GM23338 (cell line): ENCODE measurements around the gene MINK1. TPM values are rescaled to one million over a fixed set of nuclear protein-coding genes. Genes with fewer than 3 reads are reported as not detected.

Experiments
- ATAC-seq: fragments of 200-7000 bp; cut with Tn5 transposase; 3 replicates; pipeline ENCODE4 v1.9.1; 2020
- DNase-seq: peaks from one replicate; pipeline ENCODE4 v3.0.0-alpha.2; 2015; ENCODE audit warnings: low spot score
- H2AFZ ChIP-seq: fragments of 200-600 bp; sonication (generic); 2 replicates; pipeline ENCODE4 v1.8.0; 2016; ENCODE audit warnings: antibody characterized with exemption, mild to moderate bottlenecking, moderate library complexity
- H3F3A ChIP-seq: fragments of 200-600 bp; sonication (generic); replicated peaks from 2 replicates; pipeline ENCODE4 v1.8.0; 2017; ENCODE audit warnings: antibody characterized with exemption, mixed run types, low read depth
- H3K27ac ChIP-seq: fragments of 200-600 bp; sonication (generic); 2 replicates; pipeline ENCODE4 v1.6.1; 2016; ENCODE audit warnings: low read depth
- H3K27me3 ChIP-seq: fragments of 200-600 bp; sonication (generic); 2 replicates; pipeline ENCODE4 v1.8.0; 2016; ENCODE audit warnings: mild to moderate bottlenecking, mixed run types, moderate library complexity; ENCODE audit not compliant: insufficient read depth
- H3K36me3 ChIP-seq: fragments of 200-600 bp; sonication (generic); 2 replicates; pipeline ENCODE4 v1.8.0; 2016; ENCODE audit warnings: mild to moderate bottlenecking; ENCODE audit not compliant: insufficient read depth
- H3K4me1 ChIP-seq: fragments of 200-600 bp; sonication (generic); 2 replicates; pipeline ENCODE4 v1.8.0; 2016; ENCODE audit warnings: mild to moderate bottlenecking, moderate library complexity; ENCODE audit not compliant: insufficient read depth
- H3K4me2 ChIP-seq: fragments of 200-600 bp; sonication (generic); 2 replicates; pipeline ENCODE4 v1.7.1; 2017; ENCODE audit warnings: mixed run types
- H3K4me3 ChIP-seq: fragments of 200-600 bp; sonication (generic); 2 replicates; pipeline ENCODE4 v1.6.1; 2016; ENCODE audit warnings: mixed run types
- H3K79me2 ChIP-seq: fragments of 200-600 bp; sonication (generic); replicated peaks from 2 replicates; pipeline ENCODE4 v1.8.0; 2017; ENCODE audit warnings: mild to moderate bottlenecking; ENCODE audit not compliant: insufficient read depth
- H3K9me2 ChIP-seq: fragments of 200-600 bp; sonication (generic); 2 replicates; pipeline ENCODE4 v1.8.0; 2017; ENCODE audit not compliant: insufficient read depth
- H4K20me1 ChIP-seq: fragments of 200-600 bp; sonication (generic); replicated peaks from 2 replicates; pipeline ENCODE4 v1.8.0; 2017; ENCODE audit warnings: mild to moderate bottlenecking; ENCODE audit not compliant: insufficient read depth
- H3K27ac Mint-ChIP-seq: 2 replicates; pipeline ENCODE4 v1.8.0; 2020; ENCODE audit warnings: inconsistent platforms, mild to moderate bottlenecking, moderate library complexity, mixed read lengths
- H3K27me3 Mint-ChIP-seq: 3 replicates; pipeline ENCODE4 v1.8.0; 2022; ENCODE audit warnings: low read depth, mild to moderate bottlenecking, moderate library complexity, mixed read lengths, inconsistent platforms; ENCODE audit not compliant: insufficient read depth, poor library complexity
- H3K36me3 Mint-ChIP-seq: 3 replicates; pipeline ENCODE4 v1.8.0; 2021; ENCODE audit warnings: low read depth, mild to moderate bottlenecking, inconsistent platforms, moderate library complexity, mixed read lengths
- H3K4me1 Mint-ChIP-seq: 3 replicates; pipeline ENCODE4 v1.8.0; 2020; ENCODE audit warnings: mild to moderate bottlenecking, inconsistent platforms, mixed read lengths
- H3K4me3 Mint-ChIP-seq: 3 replicates; pipeline ENCODE4 v1.8.0; 2021; ENCODE audit warnings: moderate library complexity, mild to moderate bottlenecking, inconsistent platforms, mixed read lengths
- H3K9me3 Mint-ChIP-seq: 3 replicates; pipeline ENCODE4 v1.8.0; 2020; ENCODE audit warnings: moderate library complexity, mild to moderate bottlenecking, inconsistent platforms, mixed read lengths
- CREB1 ChIP-seq: fragments of 250-450 bp; sonication (Bioruptor Pico); IDR thresholded peaks from 2 replicates; pipeline ENCODE4 v1.5.0; 2020; ENCODE audit warnings: low read depth, mild to moderate bottlenecking, moderate library complexity
- EZH2 ChIP-seq: fragments of 200-600 bp; sonication (generic); IDR thresholded peaks from one replicate; pipeline ENCODE4 v1.8.0; 2017; ENCODE audit warnings: antibody characterized with exemption, mild to moderate bottlenecking, low read depth; ENCODE audit not compliant: unreplicated experiment
- JUNB ChIP-seq: IDR thresholded peaks from one replicate; pipeline ENCODE4 v1.6.1; 2016; ENCODE audit warnings: antibody characterized with exemption; ENCODE audit not compliant: unreplicated experiment
- NANOG ChIP-seq: IDR thresholded peaks from 2 replicates; pipeline ENCODE4 v1.6.1; 2016; ENCODE audit warnings: antibody characterized with exemption, borderline replicate concordance
- POLR2AphosphoS5 ChIP-seq: IDR thresholded peaks from 2 replicates; pipeline ENCODE4 v1.6.1; 2016; ENCODE audit warnings: antibody characterized with exemption, low read depth
- STAT1 ChIP-seq: IDR thresholded peaks from one replicate; pipeline ENCODE4 v1.6.1; 2016; ENCODE audit warnings: antibody characterized with exemption; ENCODE audit not compliant: unreplicated experiment
- polyA plus RNA-seq: library from polyadenylated mRNA; unstranded; fragments of >200 nt; fragmentation: Nextera tagmentation; extraction: Ambion mirVana; gene quantifications from 2 replicates; pipeline ENCODE4 v1.2.1, GENCODE V29; 2016
- total RNA-seq: library from RNA; depleted of rRNA; stranded (reverse); fragments of >200 nt; shearing (Covaris generic); gene quantifications from 2 replicates; pipeline ENCODE4 v1.2.3, GENCODE V29; 2014
- TF ChIP-seq, protein P1 (sequence below): fragments of 250-450 bp; sonication (Bioruptor Pico); IDR thresholded peaks from 2 replicates; pipeline ENCODE4 v1.5.0; 2020; ENCODE audit warnings: mild to moderate bottlenecking, moderate library complexity
- TF ChIP-seq, protein P2 (sequence below): IDR thresholded peaks from 2 replicates; pipeline ENCODE4 v1.6.1; 2016; ENCODE audit warnings: antibody characterized with exemption
- TF ChIP-seq, protein P3 (sequence below): IDR thresholded peaks from one replicate; pipeline ENCODE4 v1.6.1; 2018; ENCODE audit warnings: antibody characterized with exemption; ENCODE audit not compliant: unreplicated experiment

Gene MINK1
- total and polyA plus RNA-seq, 2 experiments from 2014 or later, result 17.3 to 54.9 TPM

DNA sequence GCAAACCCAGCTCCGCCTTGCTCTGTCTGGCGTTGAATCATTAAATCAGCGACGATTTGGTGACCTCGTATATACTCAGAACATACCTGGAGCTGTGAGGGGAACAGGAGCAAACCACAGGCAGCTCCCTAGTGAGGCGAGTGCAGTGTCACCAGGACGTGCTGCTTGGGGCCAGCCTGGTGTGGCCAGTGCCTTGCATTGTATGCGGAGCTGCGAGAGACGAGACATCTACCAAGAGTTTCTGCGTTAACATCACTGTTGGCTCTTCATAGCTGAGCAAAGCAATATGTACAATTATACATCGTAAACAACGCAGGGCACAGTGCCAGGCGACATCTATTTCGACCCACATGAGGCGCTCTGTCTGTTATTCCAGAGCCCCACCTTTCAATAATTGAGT lies 27.9 kb downstream of the MINK1 start (continued):
- TF ChIP-seq EZH2 (no peak), CREB1 (CRISPR knock-in tag) (no peak), JUNB (no peak), POLR2AphosphoS5 (no peak)
- TF ChIP-seq, protein P1, sequence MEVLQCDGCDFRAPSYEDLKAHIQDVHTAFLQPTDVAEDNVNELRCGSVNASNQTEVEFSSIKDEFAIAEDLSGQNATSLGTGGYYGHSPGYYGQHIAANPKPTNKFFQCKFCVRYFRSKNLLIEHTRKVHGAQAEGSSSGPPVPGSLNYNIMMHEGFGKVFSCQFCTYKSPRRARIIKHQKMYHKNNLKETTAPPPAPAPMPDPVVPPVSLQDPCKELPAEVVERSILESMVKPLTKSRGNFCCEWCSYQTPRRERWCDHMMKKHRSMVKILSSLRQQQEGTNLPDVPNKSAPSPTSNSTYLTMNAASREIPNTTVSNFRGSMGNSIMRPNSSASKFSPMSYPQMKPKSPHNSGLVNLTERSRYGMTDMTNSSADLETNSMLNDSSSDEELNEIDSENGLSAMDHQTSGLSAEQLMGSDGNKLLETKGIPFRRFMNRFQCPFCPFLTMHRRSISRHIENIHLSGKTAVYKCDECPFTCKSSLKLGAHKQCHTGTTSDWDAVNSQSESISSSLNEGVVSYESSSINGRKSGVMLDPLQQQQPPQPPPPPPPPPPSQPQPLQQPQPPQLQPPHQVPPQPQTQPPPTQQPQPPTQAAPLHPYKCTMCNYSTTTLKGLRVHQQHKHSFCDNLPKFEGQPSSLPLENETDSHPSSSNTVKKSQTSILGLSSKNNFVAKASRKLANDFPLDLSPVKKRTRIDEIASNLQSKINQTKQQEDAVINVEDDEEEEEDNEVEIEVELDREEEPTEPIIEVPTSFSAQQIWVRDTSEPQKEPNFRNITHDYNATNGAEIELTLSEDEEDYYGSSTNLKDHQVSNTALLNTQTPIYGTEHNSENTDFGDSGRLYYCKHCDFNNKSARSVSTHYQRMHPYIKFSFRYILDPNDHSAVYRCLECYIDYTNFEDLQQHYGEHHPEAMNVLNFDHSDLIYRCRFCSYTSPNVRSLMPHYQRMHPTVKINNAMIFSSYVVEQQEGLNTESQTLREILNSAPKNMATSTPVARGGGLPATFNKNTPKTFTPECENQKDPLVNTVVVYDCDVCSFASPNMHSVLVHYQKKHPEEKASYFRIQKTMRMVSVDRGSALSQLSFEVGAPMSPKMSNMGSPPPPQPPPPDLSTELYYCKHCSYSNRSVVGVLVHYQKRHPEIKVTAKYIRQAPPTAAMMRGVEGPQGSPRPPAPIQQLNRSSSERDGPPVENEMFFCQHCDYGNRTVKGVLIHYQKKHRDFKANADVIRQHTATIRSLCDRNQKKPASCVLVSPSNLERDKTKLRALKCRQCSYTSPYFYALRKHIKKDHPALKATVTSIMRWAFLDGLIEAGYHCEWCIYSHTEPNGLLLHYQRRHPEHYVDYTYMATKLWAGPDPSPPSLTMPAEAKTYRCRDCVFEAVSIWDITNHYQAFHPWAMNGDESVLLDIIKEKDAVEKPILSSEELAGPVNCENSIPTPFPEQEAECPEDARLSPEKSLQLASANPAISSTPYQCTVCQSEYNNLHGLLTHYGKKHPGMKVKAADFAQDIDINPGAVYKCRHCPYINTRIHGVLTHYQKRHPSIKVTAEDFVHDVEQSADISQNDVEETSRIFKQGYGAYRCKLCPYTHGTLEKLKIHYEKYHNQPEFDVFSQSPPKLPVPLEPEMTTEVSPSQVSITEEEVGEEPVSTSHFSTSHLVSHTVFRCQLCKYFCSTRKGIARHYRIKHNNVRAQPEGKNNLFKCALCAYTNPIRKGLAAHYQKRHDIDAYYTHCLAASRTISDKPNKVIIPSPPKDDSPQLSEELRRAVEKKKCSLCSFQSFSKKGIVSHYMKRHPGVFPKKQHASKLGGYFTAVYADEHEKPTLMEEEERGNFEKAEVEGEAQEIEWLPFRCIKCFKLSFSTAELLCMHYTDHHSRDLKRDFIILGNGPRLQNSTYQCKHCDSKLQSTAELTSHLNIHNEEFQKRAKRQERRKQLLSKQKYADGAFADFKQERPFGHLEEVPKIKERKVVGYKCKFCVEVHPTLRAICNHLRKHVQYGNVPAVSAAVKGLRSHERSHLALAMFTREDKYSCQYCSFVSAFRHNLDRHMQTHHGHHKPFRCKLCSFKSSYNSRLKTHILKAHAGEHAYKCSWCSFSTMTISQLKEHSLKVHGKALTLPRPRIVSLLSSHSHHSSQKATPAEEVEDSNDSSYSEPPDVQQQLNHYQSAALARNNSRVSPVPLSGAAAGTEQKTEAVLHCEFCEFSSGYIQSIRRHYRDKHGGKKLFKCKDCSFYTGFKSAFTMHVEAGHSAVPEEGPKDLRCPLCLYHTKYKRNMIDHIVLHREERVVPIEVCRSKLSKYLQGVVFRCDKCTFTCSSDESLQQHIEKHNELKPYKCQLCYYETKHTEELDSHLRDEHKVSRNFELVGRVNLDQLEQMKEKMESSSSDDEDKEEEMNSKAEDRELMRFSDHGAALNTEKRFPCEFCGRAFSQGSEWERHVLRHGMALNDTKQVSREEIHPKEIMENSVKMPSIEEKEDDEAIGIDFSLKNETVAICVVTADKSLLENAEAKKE, result no peak
- TF ChIP-seq, protein P2, sequence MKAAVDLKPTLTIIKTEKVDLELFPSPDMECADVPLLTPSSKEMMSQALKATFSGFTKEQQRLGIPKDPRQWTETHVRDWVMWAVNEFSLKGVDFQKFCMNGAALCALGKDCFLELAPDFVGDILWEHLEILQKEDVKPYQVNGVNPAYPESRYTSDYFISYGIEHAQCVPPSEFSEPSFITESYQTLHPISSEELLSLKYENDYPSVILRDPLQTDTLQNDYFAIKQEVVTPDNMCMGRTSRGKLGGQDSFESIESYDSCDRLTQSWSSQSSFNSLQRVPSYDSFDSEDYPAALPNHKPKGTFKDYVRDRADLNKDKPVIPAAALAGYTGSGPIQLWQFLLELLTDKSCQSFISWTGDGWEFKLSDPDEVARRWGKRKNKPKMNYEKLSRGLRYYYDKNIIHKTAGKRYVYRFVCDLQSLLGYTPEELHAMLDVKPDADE, result no peak

DNA sequence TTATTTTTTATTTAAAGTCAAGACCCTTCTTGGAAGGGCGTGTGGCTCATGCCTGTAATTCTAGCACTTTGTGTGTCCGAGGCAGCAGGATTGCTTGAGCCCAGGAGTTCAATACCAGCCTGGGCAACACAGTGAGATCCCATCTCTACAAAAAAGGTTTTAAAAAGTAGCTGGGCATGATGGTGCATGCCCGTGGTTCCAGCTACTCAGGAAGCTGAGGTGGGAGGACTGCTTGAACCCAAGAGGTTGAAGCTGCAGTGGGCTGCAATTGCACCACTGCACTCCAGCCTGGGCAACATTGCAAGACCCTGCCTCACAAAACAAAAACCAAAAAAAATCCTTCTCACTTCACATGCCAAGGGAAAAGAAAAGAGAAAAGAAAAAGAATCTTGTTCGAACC lies 29.6 kb downstream of the MINK1 start:
- Histone ChIP-seq H3K27ac (peak overlapping the region; percentile 72; the same call in 1 of the 2 replicates), H3K27me3 (no peaks in the 10 kb centered on the region), H3K4me1 (peaks cover 29% of the 10 kb centered on the region), H3K79me2 (peaks cover 28% of the 10 kb centered on the region), H3K36me3 (no peaks in the 10 kb centered on the region), H3K9me2 (no peaks in the 10 kb centered on the region), H4K20me1 (peaks cover 5% of the 10 kb centered on the region; the same call in 1 of the 2 replicates), H3K4me2 (no peak overlapping the region), H3K4me3 (no peak overlapping the region), H3F3A (peaks cover 13% of the 10 kb centered on the region; the same call in 1 of the 2 replicates), H2AFZ (no peak overlapping the region)
- peaks cover 3% of the 10 kb centered on the region; the same call in 1 of the 3 replicates for H3K36me3 Mint-ChIP-seq
- no peak overlapping the region for H3K4me3 Mint-ChIP-seq
- no peak overlapping the region for H3K27ac Mint-ChIP-seq
- peaks cover 3% of the 10 kb centered on the region for H3K27me3 Mint-ChIP-seq
- no peaks in the 10 kb centered on the region for H3K9me3 Mint-ChIP-seq
- H3K4me1 Mint-ChIP-seq, result peaks cover 34% of the 10 kb centered on the region
- no peak for ATAC-seq
- no peak for DNase-seq
- TF ChIP-seq NANOG, result no peak
- no peak for TF ChIP-seq STAT1
- TF ChIP-seq, protein P3, sequence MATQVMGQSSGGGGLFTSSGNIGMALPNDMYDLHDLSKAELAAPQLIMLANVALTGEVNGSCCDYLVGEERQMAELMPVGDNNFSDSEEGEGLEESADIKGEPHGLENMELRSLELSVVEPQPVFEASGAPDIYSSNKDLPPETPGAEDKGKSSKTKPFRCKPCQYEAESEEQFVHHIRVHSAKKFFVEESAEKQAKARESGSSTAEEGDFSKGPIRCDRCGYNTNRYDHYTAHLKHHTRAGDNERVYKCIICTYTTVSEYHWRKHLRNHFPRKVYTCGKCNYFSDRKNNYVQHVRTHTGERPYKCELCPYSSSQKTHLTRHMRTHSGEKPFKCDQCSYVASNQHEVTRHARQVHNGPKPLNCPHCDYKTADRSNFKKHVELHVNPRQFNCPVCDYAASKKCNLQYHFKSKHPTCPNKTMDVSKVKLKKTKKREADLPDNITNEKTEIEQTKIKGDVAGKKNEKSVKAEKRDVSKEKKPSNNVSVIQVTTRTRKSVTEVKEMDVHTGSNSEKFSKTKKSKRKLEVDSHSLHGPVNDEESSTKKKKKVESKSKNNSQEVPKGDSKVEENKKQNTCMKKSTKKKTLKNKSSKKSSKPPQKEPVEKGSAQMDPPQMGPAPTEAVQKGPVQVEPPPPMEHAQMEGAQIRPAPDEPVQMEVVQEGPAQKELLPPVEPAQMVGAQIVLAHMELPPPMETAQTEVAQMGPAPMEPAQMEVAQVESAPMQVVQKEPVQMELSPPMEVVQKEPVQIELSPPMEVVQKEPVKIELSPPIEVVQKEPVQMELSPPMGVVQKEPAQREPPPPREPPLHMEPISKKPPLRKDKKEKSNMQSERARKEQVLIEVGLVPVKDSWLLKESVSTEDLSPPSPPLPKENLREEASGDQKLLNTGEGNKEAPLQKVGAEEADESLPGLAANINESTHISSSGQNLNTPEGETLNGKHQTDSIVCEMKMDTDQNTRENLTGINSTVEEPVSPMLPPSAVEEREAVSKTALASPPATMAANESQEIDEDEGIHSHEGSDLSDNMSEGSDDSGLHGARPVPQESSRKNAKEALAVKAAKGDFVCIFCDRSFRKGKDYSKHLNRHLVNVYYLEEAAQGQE, result no peak
